Loucy (cell line): Measurements from ENCODE around the gene DMRT3.

Experiments used
- CTCF ChIP-seq: fragments of 200-600 bp; sonication (generic); conservative IDR thresholded peaks from 2 replicates; pipeline ENCODE4 v1.5.1; 2014; ENCODE audit warnings: mild to moderate bottlenecking, antibody characterized with exemption, low read length
- EZH2phosphoT487 ChIP-seq: fragments of 200-600 bp; IDR thresholded peaks from 2 replicates; pipeline ENCODE4 v1.6.1; 2018; ENCODE audit warnings: antibody characterized with exemption, mild to moderate bottlenecking, moderate library complexity, borderline replicate concordance

DNA sequence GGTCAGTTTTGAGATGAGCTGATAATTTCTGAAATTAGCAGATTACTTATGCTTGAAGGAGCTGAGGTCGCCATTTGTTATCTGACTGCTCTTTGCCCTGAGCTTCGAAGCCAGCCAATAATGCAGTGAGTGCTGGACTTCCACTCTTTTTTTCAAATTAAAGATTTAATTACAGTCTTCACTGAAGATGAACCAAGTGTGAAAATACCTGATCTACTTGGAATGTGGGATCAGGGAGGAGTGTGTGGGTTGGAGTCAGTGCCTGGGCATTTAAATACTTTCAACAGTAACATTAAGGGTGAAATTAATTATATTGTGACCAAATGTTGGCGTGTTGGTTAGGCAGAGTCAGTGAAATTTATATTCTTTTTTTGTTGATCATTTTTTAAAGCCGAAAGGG is 23.9 kb upstream of the DMRT3 start:
- TF ChIP-seq CTCF (no peak), EZH2phosphoT487 (no peak)
